HG03571 (cell line): ENCODE results near the gene NCOA4.
A peak's percentile ranks its signal among the peaks of the same experiment; 100 is the strongest.
"Not testable (repeated sequence)": the region's sequence is repeated elsewhere in the genome, so short reads cannot be mapped to it uniquely, and the experiment has no call there.

Source experiments
- ATAC-seq: cut with Tn5 transposase; IDR thresholded peaks from one replicate; pipeline ENCODE4 v1.9.1; 2021; ENCODE audit not compliant: unreplicated experiment

The NCOA4 gene

GRCh38 chr10:45997557-45997956 lies 32.9 kb downstream of the NCOA4 start:
- ATAC-seq, result no peak

- ATAC-seq, result not testable (repeated sequence)
Measured at GRCh38 chr10:45985590-45985989, 44.8 kb downstream of the NCOA4 start.

- not testable (repeated sequence) for ATAC-seq
Measured at GRCh38 chr10:45984473-45984872, 46.0 kb downstream of the NCOA4 start.

- ATAC-seq, result not testable (repeated sequence)
Measured at GRCh38 chr10:45983538-45984186, 46.8 kb downstream of the NCOA4 start.

GRCh38 chr10:45981367-45981766 lies 49.1 kb downstream of the NCOA4 start:
- ATAC-seq, result not testable (repeated sequence)

DNA sequence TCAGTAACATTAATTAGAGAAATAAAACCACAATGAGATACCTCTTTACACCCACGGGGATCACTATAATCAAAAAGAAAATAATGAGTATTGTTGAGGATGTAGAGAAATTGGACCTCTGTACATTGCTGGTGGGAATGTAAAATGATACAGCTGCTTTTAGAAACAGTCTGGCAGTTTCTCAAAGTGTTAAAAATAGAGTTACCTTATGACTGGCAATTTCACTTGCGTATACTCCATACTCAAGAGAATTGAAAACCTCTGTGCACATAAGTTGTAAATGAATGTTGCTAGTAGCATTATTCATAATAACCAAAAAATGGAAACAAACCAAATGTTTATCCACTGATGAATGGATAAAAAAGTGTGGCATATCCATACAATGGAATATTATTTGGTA lies 51.9 kb downstream of the NCOA4 start:
- ATAC-seq, result peak; percentile 57

GRCh38 chr10:45974041-45974440 lies 56.4 kb downstream of the NCOA4 start:
- ATAC-seq, result not testable (repeated sequence)

GRCh38 chr10:45972813-45973169 lies 57.6 kb downstream of the NCOA4 start:
- ATAC-seq, result peak; percentile 13

DNA sequence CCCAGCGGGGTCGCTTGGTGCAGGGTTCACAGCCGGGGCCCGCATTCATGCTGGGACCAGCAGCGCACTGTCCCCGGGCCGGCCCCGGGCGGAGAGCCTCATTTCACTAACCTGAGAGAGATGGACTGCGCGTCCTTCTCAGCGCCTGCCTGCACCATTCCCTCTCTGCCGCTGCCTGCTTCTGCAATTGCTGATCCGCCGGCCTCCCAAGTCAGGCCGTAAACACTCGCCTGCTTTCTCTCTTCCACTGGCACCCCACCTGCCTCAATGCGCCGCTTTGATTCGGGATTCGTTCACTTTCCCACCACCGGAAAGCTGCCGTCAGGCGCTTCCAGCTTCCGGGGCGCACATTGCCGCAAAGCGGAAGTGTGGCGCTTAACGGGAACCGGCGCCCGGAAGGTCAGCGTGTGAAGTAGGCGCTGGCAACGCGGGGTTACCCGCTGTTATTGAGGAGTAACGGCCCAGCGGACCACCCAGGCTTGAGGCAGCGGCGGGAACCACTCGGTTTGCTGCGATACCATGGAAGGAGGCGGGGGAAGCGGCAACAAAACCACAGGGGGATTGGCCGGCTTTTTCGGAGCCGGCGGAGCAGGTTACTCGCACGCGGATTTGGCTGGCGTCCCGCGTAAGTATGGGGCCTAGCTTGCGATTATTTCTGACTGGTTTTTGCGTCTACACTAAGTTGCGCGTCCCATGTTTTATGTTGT lies 58.2 kb downstream of the NCOA4 start, which contains the start of gene TIMM23:
TSS of gene TIMM23 (plus strand) at position 384 of the 707 bp plus-strand sequence. CDS start at position 520, 136 bp downstream.
- peak; percentile 50 for ATAC-seq

GRCh38 chr10:45971742-45972105 lies 58.7 kb downstream of the NCOA4 start:
- ATAC-seq, result peak; percentile 49

- ATAC-seq, result not testable (repeated sequence)
Measured at GRCh38 chr10:45971019-45971418, 59.4 kb downstream of the NCOA4 start.

GRCh38 chr10:45962686-45963452 lies 67.6 kb downstream of the NCOA4 start:
- not testable (repeated sequence) for ATAC-seq

DNA sequence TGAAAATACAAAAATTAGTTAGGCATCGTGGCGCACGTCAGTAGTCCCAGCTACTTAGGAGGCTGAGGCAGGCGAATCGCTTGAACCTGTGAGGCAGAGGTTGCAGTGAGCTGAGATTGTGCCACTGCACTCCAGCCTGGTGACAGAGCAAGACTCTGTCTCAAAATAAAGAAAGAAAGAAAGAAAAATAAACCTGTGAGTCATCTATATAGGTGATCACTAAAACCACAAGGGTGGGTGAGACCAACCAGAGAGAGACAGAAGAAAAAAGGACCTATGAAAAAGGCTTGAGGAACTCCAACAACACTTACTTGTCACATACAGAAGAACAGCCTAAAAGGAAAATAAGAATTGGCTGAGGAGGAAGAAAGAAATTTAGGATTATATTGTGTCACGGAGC lies 72.5 kb downstream of the NCOA4 start:
- ATAC-seq, result not testable (repeated sequence)

DNA sequence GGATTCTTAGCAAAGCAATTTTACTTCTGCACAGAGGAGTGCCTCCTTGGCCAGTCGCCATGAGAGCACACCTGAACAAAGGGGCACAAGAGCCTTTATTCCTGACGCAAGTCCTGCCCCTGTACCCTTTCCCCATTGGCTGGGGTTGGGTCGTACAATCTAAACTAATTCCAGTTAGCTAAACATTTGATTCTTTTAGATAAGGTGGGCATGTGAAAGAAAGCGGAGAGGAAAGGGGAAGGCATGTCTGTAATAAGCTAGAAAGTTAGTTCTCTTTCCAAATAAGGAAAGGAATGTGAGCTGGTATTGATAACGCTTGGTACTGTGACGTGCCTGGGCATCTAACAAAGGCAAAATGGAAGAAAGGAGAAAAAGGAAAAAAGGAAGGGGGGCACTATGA lies 73.8 kb downstream of the NCOA4 start:
- not testable (repeated sequence) for ATAC-seq
